Panc1 (cell line): ENCODE data around the gene SLC22A5.

Source experiments
- CTCF ChIP-seq: fragments of 450-650 bp; IDR thresholded peaks from 2 replicates; pipeline ENCODE4 v1.5.1; 2017; ENCODE audit warnings: mild to moderate bottlenecking
- POLR2AphosphoS5 ChIP-seq: IDR thresholded peaks from 2 replicates; pipeline ENCODE4 v1.6.1; 2012; ENCODE audit warnings: mild to moderate bottlenecking, low read depth, low read length, moderate library complexity
- REST ChIP-seq, 2 experiments: IDR thresholded peaks; 2 replicates each; pipeline ENCODE4 v1.6.1; 2011 to 2012; ENCODE audit warnings: low read depth in 2 of 2, control low read depth in 1 of 2, low read length in 1 of 2, mild to moderate bottlenecking in 1 of 2, moderate library complexity in 1 of 2; ENCODE audit not compliant: insufficient read depth in 1 of 2
- SIN3A ChIP-seq: IDR thresholded peaks from 2 replicates; pipeline ENCODE4 v1.6.1; 2012; ENCODE audit warnings: low read depth, mild to moderate bottlenecking, low read length, moderate library complexity, borderline replicate concordance; ENCODE audit not compliant: insufficient read depth
- TCF7L2 ChIP-seq: IDR thresholded peaks from 2 replicates; pipeline ENCODE4 v1.6.1; 2011; ENCODE audit warnings: mild to moderate bottlenecking, low read depth, low read length, inconsistent platforms

GRCh38 chr5:132335402-132335801, 34.1 kb upstream of the SLC22A5 start:
- TF ChIP-seq CTCF (no peak), REST (IDR thresholded peaks at IDR 0.05; ENCODE audit: insufficient read depth in 1 of 2, low read depth in 2 of 2, low read length in 1 of 2) (no peak), POLR2AphosphoS5 (no peak), SIN3A (no peak), TCF7L2 (no peak)
